ENCODE measurements around the gene KDM7A. TPM values are rescaled to one million over a fixed set of nuclear protein-coding genes. Genes with fewer than 3 reads are reported as not detected.

The KDM7A gene
- total RNA-seq, 1 experiment from 2014 or later, result 1.5 TPM

GRCh38 chr7:140055833-140056232 lies 121.0 kb downstream of the KDM7A start:
- Histone ChIP-seq H3F3A (ENCODE audit: insufficient read depth, low read depth) (peaks cover 8% of the 10 kb centered on the region; the same call in 1 of the 2 replicates), H4K20me1 (ENCODE audit: insufficient read depth) (no peaks in the 10 kb centered on the region), H3K4me3 (no peak overlapping the region), H3K27me3 (ENCODE audit: insufficient read depth, low read depth) (no peaks in the 10 kb centered on the region), H3K9me2 (ENCODE audit: insufficient read depth) (no peaks in the 10 kb centered on the region), H2AFZ (no peak overlapping the region), H3K4me2 (no peak overlapping the region), H3K27ac (no peak overlapping the region), H3K4me1 (replicated peaks; ENCODE audit: insufficient read depth) (peaks cover 23% of the 10 kb centered on the region), H3K79me2 (ENCODE audit: low read depth) (peaks cover 7% of the 10 kb centered on the region; the same call in 1 of the 2 replicates), H3K9me3 (ENCODE audit: insufficient read depth, low read depth) (no peaks in the 10 kb centered on the region), H3K36me3 (ENCODE audit: low read depth) (no peaks in the 10 kb centered on the region)
- intact Hi-C loops (cut with micrococcal nuclease; ENCODE audit: unreplicated experiment), result no loop called here
- ChIA-PET POLR2A (ENCODE audit: unreplicated experiment) (no interaction called here), CTCF (no interaction called here)
- no TSS peak for BruUV-seq (replicated peaks)
- DNase-seq, result no peak
- no peak for TF ChIP-seq EZH2 (IDR thresholded peaks at IDR 0.05; ENCODE audit: low read depth)
- no peak for TF ChIP-seq CTCF (conservative IDR thresholded peaks at IDR 0.05)

- no peak overlapping the region for H3K27ac ChIP-seq
- H3K4me2 ChIP-seq, result no peak overlapping the region
- POLR2A ChIA-PET (ENCODE audit: unreplicated experiment), result no interaction called here
- peaks cover 5% of the 10 kb centered on the region; the same call in 1 of the 2 replicates for H3F3A ChIP-seq (ENCODE audit: insufficient read depth, low read depth)
- H3K36me3 ChIP-seq (ENCODE audit: low read depth), result no peaks in the 10 kb centered on the region
- intact Hi-C loops (cut with micrococcal nuclease; ENCODE audit: unreplicated experiment), result no loop called here
- H4K20me1 ChIP-seq (ENCODE audit: insufficient read depth), result no peaks in the 10 kb centered on the region
- peaks cover 15% of the 10 kb centered on the region for H3K4me1 ChIP-seq (replicated peaks; ENCODE audit: insufficient read depth)
- no peak overlapping the region for H3K4me3 ChIP-seq
- TF ChIP-seq CTCF (conservative IDR thresholded peaks at IDR 0.05) (no peak), EZH2 (IDR thresholded peaks at IDR 0.05; ENCODE audit: low read depth) (no peak)
- CTCF ChIA-PET, result no interaction called here
- H3K79me2 ChIP-seq (ENCODE audit: low read depth), result 0 out of 2 replicates have a peak, but pooled peaks cover 4% of the 10 kb centered on the region
- no TSS peak for BruUV-seq (replicated peaks)
- no peak overlapping the region for H2AFZ ChIP-seq
- no peaks in the 10 kb centered on the region for H3K9me3 ChIP-seq (ENCODE audit: insufficient read depth, low read depth)
- H3K27me3 ChIP-seq (ENCODE audit: insufficient read depth, low read depth), result no peaks in the 10 kb centered on the region
- DNase-seq, result no peak
- no peaks in the 10 kb centered on the region for H3K9me2 ChIP-seq (ENCODE audit: insufficient read depth)
Observed at GRCh38 chr7:140054751-140055150, 122.0 kb downstream of the KDM7A start.

- Histone ChIP-seq H3K36me3 (ENCODE audit: low read depth) (no peaks in the 10 kb centered on the region), H3F3A (ENCODE audit: insufficient read depth, low read depth) (0 out of 2 replicates have a peak, but pooled peaks cover 10% of the 10 kb centered on the region), H3K9me3 (ENCODE audit: insufficient read depth, low read depth) (no peaks in the 10 kb centered on the region), H4K20me1 (ENCODE audit: insufficient read depth) (no peaks in the 10 kb centered on the region), H3K27ac (no peak overlapping the region), H3K4me1 (replicated peaks; ENCODE audit: insufficient read depth) (peaks cover 15% of the 10 kb centered on the region), H3K9me2 (ENCODE audit: insufficient read depth) (no peaks in the 10 kb centered on the region), H3K4me3 (no peak overlapping the region), H3K27me3 (ENCODE audit: insufficient read depth, low read depth) (no peaks in the 10 kb centered on the region), H3K79me2 (ENCODE audit: low read depth) (0 out of 2 replicates have a peak, but pooled peaks cover 4% of the 10 kb centered on the region), H2AFZ (no peak overlapping the region), H3K4me2 (no peak overlapping the region)
- intact Hi-C loops (cut with micrococcal nuclease; ENCODE audit: unreplicated experiment), result no loop called here
- no peak for DNase-seq
- no peak for TF ChIP-seq EZH2 (IDR thresholded peaks at IDR 0.05; ENCODE audit: low read depth)
- TF ChIP-seq CTCF (conservative IDR thresholded peaks at IDR 0.05), result no peak
- no TSS peak for BruUV-seq (replicated peaks)
- ChIA-PET CTCF (no interaction called here), POLR2A (ENCODE audit: unreplicated experiment) (no interaction called here)
Observed at GRCh38 chr7:140053812-140054539, 122.8 kb downstream of the KDM7A start.

Data from PC-9 (cell line).